OCI-LY3 (cell line): Measurements from ENCODE around the gene OR4S1.

ENCODE experiments used
- EZH2phosphoT487 ChIP-seq: fragments of 200-600 bp; shearing (Covaris generic); IDR thresholded peaks from 2 replicates; pipeline ENCODE4 v1.6.1; 2018; ENCODE audit warnings: antibody characterized with exemption, mixed run types, low read depth
- TF ChIP-seq, protein P1 (sequence below): fragments of 200-600, 300-600 bp; sonication (generic); IDR thresholded peaks from 2 replicates; pipeline ENCODE4 v1.5.1; 2014; ENCODE audit warnings: antibody characterized with exemption, low read length, low read depth

DNA sequence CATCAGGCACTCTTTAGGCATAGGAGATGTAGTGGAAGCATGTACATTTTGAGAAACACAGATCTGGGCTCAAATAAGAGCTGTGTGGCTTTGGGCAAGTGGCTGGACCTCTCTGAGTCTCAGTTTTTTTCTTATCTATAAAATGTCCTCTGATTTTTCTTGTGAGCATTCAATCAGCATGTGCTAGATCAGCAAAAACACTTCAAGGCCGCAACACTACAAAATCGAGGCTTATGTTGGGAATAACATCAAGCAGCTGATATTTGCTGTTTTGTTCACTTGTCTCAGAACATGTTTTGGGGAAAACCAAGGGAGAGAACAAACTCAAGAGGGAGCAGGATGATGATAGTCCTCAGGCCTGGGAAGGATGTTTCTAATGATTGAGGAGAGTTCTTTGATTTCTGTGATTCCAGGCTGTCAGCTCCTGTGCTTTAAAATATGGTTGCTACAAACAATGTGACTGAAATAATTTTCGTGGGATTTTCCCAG is 42.6 kb upstream of the OR4S1 start, which contains the start of gene OR4X1:
- TF ChIP-seq, protein P1, sequence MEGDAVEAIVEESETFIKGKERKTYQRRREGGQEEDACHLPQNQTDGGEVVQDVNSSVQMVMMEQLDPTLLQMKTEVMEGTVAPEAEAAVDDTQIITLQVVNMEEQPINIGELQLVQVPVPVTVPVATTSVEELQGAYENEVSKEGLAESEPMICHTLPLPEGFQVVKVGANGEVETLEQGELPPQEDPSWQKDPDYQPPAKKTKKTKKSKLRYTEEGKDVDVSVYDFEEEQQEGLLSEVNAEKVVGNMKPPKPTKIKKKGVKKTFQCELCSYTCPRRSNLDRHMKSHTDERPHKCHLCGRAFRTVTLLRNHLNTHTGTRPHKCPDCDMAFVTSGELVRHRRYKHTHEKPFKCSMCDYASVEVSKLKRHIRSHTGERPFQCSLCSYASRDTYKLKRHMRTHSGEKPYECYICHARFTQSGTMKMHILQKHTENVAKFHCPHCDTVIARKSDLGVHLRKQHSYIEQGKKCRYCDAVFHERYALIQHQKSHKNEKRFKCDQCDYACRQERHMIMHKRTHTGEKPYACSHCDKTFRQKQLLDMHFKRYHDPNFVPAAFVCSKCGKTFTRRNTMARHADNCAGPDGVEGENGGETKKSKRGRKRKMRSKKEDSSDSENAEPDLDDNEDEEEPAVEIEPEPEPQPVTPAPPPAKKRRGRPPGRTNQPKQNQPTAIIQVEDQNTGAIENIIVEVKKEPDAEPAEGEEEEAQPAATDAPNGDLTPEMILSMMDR, result no peak
- TF ChIP-seq EZH2phosphoT487, result no peak
